ENCODE results near the gene MED14.
"Not testable (repeated sequence)": the region's sequence is repeated elsewhere in the genome, so short reads cannot be mapped to it uniquely, and the experiment has no call there.

Gene MED14

DNA sequence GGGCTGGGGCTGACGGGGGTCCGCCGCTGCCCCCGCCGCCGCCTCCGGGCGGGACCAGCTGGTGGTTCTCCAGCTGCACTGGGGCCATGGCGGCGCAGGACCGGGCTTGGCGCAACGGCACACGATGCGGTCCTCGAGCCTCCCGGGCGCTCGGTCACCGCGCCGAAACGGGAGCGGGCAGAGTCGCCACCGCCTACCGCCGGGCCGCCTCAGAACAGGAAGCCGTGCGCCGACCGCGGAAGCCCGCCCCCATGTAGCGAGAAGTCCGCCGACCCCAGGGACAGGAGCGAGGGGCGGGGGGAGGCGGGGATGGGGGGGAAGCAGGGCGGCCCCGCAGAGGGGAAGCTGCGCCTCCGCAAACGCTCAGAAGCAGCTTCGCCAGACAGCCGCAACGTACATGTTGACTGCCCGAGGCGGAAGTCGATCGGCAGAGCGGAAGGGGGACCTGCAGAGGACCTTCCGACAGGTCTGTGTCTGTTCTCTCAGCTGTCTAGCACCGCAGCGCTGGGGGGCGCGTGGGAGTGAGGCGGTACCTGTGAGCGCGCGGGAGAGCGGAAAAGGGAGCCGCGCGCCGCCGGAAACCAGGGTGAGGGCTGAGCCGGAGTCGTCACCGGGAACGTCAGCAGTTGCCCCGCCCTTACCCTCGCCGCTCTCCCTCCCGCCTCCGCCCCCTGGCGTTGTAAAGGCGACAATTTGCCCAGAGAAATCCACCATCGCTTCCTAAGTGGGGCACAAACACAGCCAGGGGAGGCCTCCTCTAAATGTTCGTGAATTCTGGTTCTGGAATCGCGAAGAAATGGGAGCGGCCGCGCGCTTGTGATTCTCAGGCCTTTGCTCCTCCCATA is at the start of gene MED14:
TSS of gene MED14 (minus strand) at position 218 of the 845 bp plus-strand sequence. CDS start at position 88, 130 bp downstream.
- peak; percentile 65 for DNase-seq

DNA sequence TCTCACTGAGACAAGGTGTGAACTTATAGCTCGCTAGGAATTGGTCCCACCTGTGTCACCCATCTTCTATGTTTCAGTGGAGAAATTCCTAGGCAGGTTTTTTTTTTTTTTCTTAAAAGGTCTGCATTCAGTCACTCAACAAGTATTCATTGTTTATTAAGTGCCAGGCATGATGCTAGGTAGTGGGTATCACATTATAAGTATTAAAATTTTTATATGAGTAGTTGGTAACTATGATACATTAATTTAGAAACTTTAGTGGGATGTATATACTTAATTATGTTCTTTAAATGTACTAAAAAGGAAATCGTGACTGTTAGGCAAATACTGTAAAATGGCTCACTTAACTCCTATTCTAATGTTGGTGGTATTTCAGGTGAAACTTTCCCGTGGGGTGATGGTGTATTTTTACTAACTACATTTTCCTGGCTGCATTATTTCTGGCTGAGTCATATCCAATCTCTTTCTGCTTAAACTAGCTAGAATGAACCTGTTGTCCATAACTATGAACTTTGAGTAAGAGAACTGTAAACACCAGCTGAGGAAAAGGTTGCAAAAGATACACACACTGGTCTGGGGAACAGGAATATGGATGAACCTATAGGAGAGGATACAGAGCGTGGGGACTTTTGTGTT is 49.3 kb upstream of the MED14 start:
- DNase-seq = no peak

DNA sequence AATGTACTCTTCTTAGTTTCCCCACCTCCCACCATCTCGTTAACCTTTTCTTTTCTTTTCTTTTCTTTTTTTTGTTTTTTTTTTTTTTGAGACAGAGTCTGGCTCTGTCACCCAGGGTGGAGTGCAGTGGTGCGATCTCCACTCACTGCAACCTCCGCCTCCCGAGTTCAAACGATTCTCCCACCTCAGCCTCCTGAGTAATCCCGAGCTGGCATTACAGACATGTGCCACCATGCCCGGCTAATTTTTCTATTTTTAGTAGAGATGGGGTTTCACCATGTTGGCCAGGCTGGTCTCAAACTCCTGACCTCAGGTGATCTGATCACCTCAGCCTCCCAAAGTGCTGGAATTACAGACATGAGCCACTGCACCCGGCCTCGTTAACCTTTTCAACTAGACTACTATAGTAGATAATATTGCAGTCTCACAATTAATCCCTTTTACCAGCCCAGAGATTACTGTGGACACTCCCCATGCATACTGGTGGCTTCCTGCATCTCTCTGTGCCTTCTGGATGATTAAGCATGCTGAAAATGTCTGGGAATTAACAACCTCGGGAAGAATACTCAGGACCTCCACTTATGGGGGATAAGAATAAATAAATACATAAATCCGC is 47.4 kb upstream of the MED14 start:
- not testable (repeated sequence) for DNase-seq

DNA sequence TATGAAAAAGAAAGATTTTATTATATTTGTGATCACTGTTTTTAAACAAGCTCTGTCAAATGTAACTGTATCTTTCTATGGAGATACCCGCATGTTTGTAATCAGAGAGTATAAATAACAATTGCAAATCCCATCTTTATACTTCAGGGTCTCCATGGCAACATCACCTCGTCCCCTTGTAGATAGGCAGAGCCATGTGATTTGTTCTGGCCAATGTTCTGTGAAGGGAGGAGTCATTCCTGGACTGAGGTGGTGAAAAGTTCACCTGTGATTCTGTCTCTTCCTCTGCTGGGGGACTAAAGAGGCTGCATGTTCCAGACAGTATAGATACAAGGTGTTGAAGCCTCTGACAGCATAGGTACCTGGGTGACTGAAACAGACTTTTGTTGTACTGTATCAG is 45.6 kb upstream of the MED14 start:
- no peak for DNase-seq

DNA sequence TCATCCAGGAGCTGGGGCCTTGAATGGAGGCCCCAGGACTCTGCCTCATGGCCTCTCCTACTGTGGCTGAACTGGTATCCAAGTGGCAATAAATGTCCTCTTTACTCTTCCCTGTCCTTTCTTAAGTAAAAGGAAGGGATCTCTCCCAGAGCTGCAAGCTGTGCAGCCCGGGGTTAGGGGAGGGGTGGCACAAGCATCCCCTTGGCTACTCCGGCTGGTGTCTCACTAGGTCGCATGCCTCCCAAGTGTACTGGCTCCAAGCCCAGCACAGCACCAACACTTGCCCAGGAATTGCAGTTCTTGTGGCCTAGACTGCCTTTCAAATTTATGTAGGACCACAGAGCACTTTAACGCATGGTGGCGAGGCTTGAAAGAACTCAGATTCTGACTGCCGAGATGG is 44.7 kb upstream of the MED14 start:
- no peak for DNase-seq

DNA sequence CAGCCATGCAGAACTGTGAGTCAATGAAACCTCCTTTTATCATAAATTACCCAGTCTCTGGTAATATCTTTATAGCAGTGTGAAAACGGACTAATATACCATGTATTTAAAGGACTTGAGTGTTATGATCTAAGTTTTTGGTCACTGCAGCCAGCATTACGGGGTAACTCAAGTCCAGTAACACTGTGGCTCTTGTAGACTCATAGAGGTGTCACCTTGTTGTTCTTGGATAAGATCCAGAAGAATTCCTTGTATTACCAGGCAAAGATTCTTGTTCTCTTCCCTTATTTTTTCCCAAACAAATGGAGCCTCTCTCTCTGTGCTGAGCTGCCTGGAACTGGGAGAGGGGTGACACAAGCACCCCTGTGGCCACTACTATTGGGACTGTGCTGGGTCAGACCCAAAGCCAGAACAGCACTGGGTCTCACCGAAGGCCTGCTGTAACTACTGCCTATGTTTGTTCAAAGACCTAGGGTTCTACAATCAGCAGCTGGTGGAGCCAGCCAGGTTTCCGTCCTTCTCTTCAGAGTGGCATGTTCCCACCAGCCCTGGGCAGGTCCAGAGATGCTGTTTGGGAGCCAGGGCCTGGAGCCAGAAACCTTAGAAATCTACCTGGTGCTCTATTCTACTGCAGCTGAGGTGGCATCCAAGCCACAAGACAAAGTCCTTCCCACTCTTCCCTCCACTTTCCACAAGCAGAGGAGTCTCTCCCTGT is 43.7 kb upstream of the MED14 start:
- DNase-seq = no peak

DNA sequence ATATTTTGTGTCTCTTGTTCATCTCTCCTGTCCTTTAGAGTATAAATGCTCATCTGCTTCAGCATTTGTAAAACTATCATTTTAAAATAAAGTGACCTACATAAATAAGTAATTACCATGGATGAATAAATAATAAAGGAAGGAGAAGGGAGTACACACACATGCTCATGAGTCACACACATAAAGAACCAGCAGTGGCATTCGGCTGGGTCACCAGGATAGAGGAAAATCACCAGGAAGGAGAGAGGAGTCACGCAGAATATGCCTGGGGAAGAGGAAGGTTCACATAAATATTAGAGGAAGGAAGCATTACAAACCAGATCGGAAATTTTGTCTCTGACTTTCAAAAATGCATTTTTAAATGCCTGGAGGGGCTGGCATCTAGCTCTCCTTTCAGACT is 38.5 kb upstream of the MED14 start:
- no peak for DNase-seq

DNA sequence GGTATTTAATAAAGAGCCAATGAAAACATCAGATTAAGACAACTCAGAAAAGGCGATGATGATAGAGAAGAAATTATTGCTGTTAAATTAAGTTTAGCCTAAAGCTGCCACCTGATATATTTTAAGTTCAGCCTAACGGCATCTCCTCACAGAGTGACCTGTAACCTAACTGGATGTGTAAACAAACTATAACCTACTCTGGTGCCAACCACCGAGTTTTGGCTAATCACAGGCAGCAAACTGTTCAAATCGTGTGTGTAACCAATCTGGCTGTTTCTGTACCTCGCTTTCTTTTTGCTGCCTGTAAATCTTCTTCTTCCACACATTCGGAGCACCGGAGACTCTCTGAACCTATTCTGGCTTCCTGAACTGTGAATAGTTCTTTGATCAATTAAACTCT is 37.8 kb upstream of the MED14 start:
- no peak for DNase-seq

DNA sequence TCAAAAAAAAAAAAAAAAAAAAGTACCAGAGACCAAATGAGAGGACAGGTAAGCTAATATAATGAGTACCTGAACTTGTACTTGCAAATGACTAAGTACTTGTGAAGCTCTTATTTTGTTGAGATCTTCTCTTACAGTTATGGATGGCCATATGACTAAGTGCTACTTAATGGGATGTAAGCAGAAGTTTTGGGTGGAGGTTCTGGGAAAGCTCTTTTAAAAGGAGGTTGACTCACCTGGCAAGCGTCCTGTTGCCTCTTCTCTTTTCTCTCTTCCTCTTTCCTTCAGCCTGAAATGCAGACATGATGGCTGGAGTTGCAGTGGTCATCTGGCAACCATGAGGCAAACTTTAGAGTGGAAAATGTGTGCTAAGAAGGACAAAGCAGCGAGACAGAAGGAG is 36.9 kb upstream of the MED14 start:
- no peak for DNase-seq

DNA sequence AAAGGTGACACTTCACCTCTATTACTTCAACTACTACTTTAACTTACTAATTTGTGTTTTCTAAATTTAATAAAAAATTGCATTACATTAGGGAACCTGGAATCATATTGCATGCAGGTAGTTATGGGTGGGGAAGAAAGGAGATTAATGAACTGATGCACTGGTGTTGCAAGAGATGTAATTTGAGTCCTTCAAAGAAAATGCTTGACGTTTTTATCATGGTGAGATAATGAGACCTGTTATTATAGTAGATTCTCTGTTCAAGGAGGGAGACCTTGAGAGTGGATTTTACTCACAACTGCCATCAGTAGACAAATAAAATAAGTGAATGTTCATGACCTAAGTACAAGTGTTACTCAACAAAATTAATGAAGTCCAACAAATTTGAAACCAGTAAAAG is 26.4 kb upstream of the MED14 start:
- DNase-seq = no peak

DNA sequence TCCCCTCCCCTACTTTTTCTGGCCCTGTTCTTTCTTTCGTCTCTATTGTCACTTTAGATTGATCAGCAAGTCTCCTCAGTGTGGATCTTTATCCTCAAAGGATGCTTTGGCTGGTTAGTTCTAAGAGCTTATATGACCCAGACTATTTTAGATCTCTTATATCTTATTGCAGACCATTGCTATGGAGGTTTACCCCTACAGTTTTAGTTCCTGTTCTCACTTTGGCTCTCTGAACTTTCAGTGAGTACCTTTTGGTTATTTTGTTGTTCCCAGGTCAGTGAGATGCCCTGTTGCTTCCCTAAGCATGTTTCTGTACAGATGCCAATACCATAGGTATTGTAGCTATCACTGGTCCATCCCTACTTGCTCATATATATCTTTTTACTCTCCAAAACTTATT is 24.0 kb upstream of the MED14 start:
- no peak for DNase-seq

DNA sequence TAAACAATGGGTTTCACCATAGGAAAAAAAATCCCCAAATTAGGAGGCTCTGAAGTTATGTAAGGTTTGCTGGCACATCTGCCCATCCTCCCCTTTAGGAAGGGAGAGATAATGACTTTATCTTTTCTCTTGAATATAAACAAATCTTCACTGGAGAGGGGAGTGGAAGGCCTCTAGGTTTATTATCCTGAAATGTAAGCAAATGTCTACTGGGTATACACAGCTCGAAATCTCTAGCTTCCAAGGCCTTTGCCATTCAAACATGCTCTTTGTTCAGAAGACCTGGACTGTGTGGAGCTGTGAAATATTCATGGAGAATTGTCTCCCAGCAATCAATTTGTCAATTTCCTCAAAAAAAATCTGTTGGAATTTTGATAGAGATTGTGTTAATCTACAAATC is 21.7 kb upstream of the MED14 start:
- no peak for DNase-seq

DNA sequence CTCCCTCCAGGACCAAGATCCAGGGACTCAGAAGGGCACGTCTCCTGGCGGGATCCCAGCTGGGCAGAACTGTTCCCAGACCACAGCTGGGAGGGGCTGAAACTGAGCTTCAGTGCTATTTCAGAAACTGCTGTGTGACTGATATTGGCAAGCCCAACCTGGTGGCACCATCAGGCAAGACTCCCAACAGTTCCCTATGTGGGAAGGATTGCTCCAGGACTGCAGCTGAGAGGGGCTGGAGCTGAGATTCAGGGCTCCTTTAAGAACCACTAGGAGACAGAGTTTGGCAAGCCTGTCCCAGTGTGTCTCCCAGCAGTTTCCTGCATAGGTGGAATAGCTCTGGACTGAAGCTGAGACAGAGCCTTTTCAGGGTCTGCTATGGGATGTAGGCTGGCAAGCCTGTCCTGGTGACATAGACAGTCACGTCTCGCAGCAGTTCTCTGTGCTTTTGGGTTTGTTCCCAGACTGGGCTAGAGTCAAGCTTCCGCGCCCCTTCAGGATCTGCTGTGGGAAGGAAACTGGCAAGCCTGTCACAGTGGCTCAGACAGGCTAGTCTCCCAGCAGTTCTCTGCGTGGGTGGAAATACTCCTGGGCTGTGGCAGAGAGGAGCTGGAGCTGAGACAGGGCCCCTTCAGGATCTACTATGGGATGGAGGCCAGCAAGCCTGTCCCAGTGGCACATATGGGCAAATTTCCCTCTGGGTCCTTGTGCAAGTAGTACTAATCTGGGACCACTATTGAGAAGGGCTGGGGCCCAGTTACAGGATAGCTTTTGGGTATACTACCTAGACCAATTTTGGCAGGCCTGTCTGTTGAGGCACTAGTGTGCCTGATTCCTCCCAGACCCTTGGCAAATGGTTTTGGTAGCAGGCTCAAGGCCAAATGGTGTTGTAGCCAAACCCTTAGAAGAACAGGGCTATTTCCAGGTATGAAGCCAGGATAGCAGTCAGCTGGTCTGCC is 20.2 kb upstream of the MED14 start:
- no peak for DNase-seq

DNA sequence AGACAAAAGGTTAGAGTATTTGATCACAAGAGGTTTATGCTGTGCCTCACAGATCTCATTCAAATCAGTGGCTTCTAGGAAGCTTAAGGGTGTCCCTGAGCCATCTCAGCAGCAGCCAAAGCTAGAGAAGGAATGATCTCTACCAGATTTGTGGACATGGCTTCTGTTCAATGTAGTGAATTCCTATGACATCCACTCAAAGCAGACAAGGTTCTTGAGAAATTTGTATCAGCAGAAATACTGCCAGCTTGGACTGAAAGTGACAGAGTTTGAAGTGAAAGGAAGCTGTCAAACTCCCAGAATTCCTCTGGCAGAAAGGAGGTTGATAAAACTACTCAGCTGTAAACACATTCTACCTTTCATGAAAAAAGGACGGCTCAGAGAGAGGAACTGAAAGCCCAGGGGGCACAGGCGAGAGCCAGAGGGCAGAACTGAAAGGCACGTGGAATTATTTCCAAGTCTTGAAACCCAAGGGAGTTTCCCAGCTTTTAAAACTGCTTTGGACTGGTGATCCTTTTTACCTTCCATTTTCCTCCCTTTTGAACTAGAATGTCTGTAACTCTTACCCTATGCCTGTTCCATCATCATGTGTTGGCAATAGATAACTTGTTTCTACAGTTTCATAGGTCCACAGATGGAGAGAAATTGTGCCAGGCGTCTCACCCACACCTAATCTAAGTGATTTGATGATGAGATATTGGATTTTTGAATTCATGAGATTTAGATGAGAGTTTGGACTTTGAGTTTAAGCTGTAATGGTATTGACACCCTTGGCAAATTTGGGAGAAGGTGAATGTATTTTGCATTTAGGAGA is 14.5 kb upstream of the MED14 start:
- no peak for DNase-seq

DNA sequence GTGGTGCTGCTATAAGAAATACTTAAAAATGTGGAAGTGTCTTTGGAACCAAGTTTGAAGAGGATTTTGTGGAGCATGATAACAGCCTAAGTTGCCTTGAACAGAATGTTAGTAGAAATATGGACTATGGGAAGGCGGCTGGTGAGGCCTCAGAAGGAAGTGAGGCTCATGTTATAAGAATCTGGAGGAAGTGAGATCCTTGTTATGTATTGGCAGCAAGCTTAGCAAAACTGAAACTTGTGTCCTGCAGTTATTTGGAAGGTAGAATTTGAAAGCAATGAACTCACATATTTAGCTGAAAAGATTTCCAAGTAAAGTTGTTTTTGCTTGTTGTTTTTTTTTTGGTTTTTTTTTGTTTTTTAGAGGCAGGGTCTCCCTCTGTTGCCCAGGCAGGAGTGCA is 13.6 kb upstream of the MED14 start:
- no peak for DNase-seq

DNA sequence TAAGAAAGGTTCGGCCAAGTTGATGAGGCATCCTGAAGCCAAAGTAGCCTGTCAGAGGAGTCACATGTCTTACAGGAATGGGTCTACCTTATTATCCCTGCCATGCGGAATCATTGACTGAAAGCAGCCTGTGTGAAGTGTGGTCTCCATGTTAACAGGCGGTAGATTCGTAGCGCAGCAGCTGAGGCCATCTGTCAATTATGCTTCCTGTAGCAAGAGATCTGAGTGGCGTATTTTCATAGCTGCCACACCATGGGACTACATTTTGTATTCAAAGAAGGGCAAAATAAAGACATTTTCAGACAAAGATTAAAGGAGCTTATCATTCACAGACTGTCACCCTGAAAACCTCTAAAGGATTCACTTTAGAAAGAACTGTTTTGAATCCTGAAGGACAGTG is 11.2 kb upstream of the MED14 start:
- DNase-seq = no peak

DNA sequence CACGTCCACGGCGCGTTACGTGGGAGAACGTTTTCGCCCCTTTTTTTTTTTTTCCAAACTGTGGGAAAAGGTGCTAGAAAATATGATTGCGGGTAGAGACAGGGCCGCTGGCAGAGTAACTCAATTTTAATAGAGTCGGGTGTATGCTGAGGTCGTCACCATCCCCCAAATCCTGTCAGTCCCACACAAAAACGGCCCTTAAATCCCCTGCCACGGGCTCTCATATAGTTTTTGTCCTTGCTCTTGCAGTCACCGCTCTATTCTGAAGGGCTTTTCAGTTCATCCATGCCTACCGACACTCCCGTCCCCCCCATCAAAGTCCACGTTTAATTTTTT is 796 bp upstream of the MED14 start:
- no peak for DNase-seq

DNA sequence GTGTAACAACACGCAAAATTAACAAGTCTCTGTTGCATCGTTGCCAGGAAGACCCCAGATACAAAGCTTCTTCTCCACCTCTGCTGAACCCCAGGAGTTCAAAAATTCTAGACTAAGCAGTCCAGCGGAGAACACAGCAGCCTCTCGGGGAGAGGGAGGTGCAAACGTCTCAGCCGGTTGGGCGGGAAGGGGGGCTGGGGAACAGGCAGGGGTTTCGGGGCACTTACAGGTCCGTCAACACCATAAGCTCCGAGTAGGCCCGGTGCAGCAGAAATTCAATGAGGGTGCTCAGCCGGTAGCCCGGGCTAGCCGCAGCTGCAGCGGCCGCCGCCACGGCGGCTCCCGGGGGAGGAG is 394 bp downstream of the MED14 start:
- DNase-seq = no peak

DNA sequence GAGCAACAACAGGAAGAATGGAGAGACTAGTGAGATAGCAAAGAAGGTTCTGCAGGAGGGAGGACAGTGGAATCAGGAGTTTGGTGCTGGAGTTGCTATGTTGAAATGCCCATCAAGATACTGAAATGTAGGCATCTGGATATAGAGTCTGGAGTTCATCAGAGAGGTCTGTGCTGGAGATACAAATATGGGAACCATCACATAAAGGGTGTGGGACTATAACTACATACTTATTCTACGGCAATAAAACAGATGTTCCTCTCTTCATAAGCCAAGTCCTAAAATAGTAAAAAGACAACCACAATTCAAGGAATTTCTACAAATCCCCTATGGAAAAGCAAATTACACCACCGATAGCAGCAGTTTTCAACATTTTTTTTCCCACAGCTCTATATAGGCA is 1.6 kb downstream of the MED14 start:
- DNase-seq = no peak

DNA sequence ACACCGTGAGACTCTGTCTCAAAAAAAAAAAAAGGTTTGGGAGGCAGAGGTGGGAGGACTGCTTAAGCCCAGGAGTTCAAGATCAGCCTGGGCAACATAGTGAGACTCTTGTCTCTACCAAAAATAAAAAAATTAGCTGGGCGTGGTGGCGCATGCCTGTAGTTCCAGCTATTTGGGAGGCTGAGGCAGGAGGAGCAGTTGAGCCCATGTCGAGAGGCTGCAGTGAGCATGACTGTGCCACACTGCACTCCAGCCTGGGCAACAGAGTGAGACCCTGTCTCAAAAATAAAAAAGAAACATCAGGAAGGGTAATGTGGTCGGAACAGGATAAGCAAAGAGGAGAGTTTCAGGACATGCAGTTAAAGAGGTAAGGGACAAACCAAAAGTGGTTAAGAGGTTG is 2.8 kb downstream of the MED14 start:
- not testable (repeated sequence) for DNase-seq

All from 8988T (cell line).